Motor neuron (in vitro differentiated cells): ENCODE measurements around the gene GANC. TPM values are rescaled to one million over a fixed set of nuclear protein-coding genes. Genes with fewer than 3 reads are reported as not detected.
A peak's percentile ranks its signal among the peaks of the same experiment; 100 is the strongest.

Experiments
- ATAC-seq, 8 experiments: fragments of 200-7000 bp; cut with Tn5 transposase; replicated peaks in 6 of 8; 2 replicates each; pipeline ENCODE4 v1.8.0; 2021; ENCODE audit warnings: mild to moderate bottlenecking in 8 of 8, moderate library complexity in 8 of 8
- H3K27ac ChIP-seq, 2 donors: fragments of 250-450 bp; sonication (Bioruptor Pico); 2 replicates each; pipeline ENCODE4 v1.9.0; 2021; ENCODE audit warnings: antibody characterized with exemption in 2 of 2, mild to moderate bottlenecking in 2 of 2, moderate library complexity in 1 of 2
- H3K4me1 ChIP-seq, 2 donors: fragments of 250-450 bp; sonication (Bioruptor Pico); replicated peaks in 1 of 2; 2 replicates each; pipeline ENCODE4 v1.6.1; 2021; ENCODE audit warnings: antibody characterized with exemption in 2 of 2, mild to moderate bottlenecking in 2 of 2, moderate library complexity in 1 of 2
- H3K4me3 ChIP-seq, 5 donors: fragments of 250-450 bp; sonication (Bioruptor Pico); 2 replicates each; pipeline ENCODE4 v1.9.0; 2021; ENCODE audit warnings: antibody characterized with exemption in 5 of 5, mild to moderate bottlenecking in 5 of 5, moderate library complexity in 4 of 5
- WGBS, 10 experiments: fragments of 450-650 bp; shearing (Covaris generic); methylation state at CpG; one replicate each; pipeline ENCODE4 v1.0.0; 2022; 5-methylcytosine and 5-hydroxymethylcytosine counted together
- in situ Hi-C, 9 experiments: fragments of 400-800 bp; cut with MboI; loops; one replicate each; pipeline ENCODE4 v1.15.0; 2021; ENCODE audit warnings: low sequenced_read_pairs in 9 of 9, low pct_unique_long_range_greater_than_20kb in 2 of 9; ENCODE audit not compliant: unreplicated experiment in 9 of 9
- total RNA-seq, 8 experiments: library from RNA; unstranded; fragments of 300-600 nt; gene quantifications; 2 replicates each; pipeline versions ENCODE4 v1.2.3 to v1.2.4, GENCODE V29; 2022

Gene GANC
- total RNA-seq, 8 experiments from 2014 or later: 11.3 to 125 (median 19.9) TPM

GRCh38 chr15:42375252-42375651 lies 102.3 kb downstream of the GANC start:
- Histone ChIP-seq H3K4me1 (no peaks in the 10 kb centered on the region), H3K27ac (no peak overlapping the region), H3K4me3 (no peak overlapping the region)
- no peak for ATAC-seq
- WGBS, 10 experiments: 80 to 100% (median 94%) methylated on average over 1 to 5 of the region's 5 CpGs; no CpG with 5 or more reads in 5 of the 10 experiments
- in situ Hi-C loops: no loop called here

GRCh38 chr15:42375941-42376340 lies 102.9 kb downstream of the GANC start:
- no peak overlapping the region for H3K27ac ChIP-seq
- ATAC-seq: no peak
- in situ Hi-C loops: no loop called here
- 13 to 74% (median 55%) methylated on average over 1 to 4 of the region's 4 CpGs; no CpG with 5 or more reads in 2 of the 10 experiments for WGBS, 10 experiments
- no peaks in the 10 kb centered on the region for H3K4me1 ChIP-seq
- no peak overlapping the region for H3K4me3 ChIP-seq

DNA sequence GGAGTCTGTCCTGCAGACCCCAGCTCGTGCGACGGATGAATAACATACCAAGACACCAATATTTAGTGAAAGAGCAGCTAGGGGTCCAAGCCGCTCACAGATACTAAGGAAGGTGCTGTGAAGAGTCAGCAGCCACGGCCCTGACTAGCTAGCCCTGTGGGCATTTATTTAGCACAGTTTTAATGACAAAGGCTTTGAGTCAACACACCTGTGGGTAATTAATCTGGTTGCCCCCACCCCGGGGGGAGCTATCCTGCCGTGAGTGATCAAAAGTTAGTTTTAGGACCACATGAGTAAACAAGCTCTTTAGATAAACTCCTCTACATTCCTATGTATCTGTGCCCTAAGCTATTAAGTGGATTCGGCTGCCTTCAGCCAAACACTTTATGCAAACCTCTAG lies 105.0 kb downstream of the GANC start:
- in situ Hi-C loops: no loop called here
- no peak overlapping the region for H3K27ac ChIP-seq
- WGBS, 10 experiments: 51 to 100% (median 80%) methylated on average over 1 to 6 of the region's 8 CpGs
- H3K4me3 ChIP-seq: no peak overlapping the region
- no peak for ATAC-seq
- H3K4me1 ChIP-seq: no peaks in the 10 kb centered on the region

- ATAC-seq: no peak
- in situ Hi-C loops: no loop called here
- Histone ChIP-seq H3K4me1 (no peaks in the 10 kb centered on the region), H3K4me3 (no peak overlapping the region), H3K27ac (no peak overlapping the region)
- WGBS, 10 experiments: 20 to 100% (median 51%) methylated on average over 1 to 4 of the region's 4 CpGs; no CpG with 5 or more reads in 3 of the 10 experiments
Measured at GRCh38 chr15:42384597-42384996, 111.6 kb downstream of the GANC start.

DNA sequence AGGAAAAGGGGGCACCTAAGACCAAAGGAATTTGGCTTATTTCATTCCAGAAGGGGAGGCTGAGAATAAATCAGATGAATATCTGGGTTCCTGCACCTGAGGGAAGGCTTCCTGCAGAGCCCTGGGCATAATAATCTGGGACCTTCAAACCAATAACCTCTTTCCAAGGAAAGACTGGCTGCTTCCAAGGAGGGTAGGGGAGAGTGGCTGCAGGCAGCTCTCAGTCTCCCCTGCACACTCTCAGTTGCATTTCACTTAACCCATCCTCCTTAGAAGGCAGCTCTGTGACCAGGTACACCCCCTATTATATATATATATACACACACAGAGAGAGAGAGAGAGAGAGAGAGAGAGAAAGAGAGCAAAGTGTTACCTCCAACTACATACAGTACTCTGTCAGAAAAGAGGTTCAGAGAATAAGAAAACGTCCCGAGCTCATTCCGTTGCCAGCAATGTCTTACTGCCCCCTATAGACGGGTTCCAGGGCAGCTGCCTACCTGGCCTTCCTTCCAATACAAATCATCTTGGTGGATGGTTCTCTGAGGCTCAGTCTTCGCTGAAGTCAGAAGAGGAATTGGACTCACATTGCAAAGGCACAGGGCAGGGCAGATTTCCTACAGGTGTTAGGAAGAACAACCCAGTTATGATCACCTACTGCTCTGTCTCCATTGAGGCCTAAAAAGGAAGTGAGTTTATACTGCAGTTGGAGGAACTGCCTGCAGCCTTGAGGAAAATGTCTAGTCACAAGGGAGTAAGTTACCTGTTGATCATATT lies 112.4 kb downstream of the GANC start:
- Histone ChIP-seq H3K4me3 (no peak overlapping the region), H3K27ac (no peak overlapping the region), H3K4me1 (no peaks in the 10 kb centered on the region)
- 0 to 83% (median 56%) methylated on average over 1 to 3 of the region's 5 CpGs; no CpG with 5 or more reads in 6 of the 10 experiments for WGBS, 10 experiments
- in situ Hi-C loops: no loop called here
- ATAC-seq: peak in 5 of 8 experiments; percentile 32 to 84 (median 50)

DNA sequence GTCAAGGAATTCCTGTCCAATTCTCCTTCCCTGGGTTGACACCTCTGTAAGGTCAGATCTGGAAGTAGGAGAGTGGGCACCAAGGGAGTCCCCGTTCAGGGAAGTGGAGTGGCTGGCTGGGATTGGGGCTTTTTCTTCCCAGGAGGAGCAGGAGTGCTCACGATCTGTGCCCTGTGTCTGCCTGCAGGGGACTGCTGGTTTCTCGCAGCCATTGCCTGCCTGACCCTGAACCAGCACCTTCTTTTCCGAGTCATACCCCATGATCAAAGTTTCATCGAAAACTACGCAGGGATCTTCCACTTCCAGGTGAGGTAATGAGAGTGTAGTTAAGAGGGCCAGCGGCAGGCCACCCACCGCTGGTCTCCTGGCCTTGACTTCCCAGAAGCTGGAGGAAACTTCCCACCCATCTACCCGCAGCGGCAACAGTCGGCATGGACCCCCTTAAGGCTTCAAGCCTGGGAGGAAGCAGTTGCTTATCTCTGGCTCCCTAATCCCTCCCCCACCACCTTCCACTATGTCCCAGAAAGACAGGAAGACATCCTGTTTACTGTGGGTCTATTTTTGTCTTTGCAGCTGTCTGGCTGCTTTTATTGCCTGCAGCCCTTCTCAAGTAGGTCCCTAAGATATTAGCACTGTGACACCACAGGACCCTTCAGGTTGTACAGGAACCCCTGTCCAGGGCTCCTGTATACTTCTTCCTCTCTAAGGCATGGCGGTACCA lies 113.1 kb downstream of the GANC start:
- WGBS, 10 experiments: 67 to 100% (median 80%) methylated on average over 1 to 4 of the region's 12 CpGs; no CpG with 5 or more reads in 5 of the 10 experiments
- H3K4me1 ChIP-seq: no peaks in the 10 kb centered on the region
- ATAC-seq: no peak
- H3K27ac ChIP-seq: no peak overlapping the region
- H3K4me3 ChIP-seq: no peak overlapping the region
- in situ Hi-C loops: no loop called here

DNA sequence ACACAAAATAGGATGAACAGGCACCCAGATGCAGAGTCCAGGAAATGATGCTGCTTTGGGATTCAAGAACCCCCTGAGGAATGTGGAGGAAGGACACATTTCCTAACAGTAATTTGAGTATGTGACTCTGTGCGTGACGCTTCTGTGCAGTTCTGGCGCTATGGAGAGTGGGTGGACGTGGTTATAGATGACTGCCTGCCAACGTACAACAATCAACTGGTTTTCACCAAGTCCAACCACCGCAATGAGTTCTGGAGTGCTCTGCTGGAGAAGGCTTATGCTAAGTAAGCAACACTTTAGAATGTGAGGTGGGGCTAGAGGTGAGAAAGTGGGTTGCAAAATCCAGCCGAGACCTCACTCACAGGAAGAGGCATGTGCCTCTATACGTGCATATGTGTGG lies 114.6 kb downstream of the GANC start:
- no peak overlapping the region for H3K27ac ChIP-seq
- H3K4me1 ChIP-seq: no peaks in the 10 kb centered on the region
- H3K4me3 ChIP-seq: no peak overlapping the region
- WGBS, 10 experiments: 69 to 100% (median 81%) methylated on average over 1 to 4 of the region's 8 CpGs; no CpG with 5 or more reads in 4 of the 10 experiments
- in situ Hi-C loops: no loop called here
- ATAC-seq: no peak

DNA sequence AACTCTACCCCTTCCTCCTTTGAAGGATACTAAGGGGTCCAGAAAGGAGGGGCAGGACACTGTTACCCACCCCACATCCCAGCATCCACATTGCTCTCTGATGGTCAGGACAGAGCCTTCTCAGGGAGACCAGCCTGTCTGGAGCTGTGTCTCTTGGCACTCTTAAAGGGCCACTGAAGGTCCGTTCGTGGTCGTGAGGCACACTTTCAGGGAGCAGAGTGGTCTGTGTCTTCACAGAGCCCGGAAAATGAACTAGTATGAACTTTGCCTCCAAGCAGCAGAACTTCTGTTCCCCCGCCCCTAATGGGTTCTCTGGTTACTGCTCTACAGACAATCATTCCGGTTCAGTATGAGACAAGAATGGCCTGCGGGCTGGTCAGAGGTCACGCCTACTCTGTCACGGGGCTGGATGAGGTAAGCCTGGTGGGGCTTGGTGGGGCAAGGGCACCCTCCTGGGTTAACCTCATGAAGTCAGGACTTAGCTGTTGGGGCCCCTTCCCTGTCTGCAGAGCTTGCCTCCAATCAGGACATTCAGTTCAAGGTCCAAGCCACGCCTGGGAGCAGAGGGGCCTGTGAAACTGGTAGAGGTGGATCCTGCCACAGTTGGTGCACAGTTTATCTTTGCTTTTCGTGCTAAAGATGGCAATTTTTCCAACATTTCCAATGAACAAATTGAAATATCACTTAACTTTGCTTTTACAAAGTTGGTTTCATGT lies 119.5 kb downstream of the GANC start:
- 40 to 100% (median 79%) methylated on average over 1 to 4 of the region's 11 CpGs; no CpG with 5 or more reads in 5 of the 10 experiments for WGBS, 10 experiments
- ATAC-seq: peak in 1 of 8 experiments; percentile 56
- Histone ChIP-seq H3K27ac (no peak overlapping the region), H3K4me3 (no peak overlapping the region), H3K4me1 (no peaks in the 10 kb centered on the region)
- in situ Hi-C loops: no loop called here

- ATAC-seq: no peak
- no peak overlapping the region for H3K27ac ChIP-seq
- no peak overlapping the region for H3K4me3 ChIP-seq
- no peaks in the 10 kb centered on the region for H3K4me1 ChIP-seq
- in situ Hi-C loops: no loop called here
- WGBS, 10 experiments: 67 to 96% (median 83%) methylated on average over 3 to 13 of the region's 13 CpGs; no CpG with 5 or more reads in 5 of the 10 experiments
Measured at GRCh38 chr15:42394106-42394505, 121.1 kb downstream of the GANC start.

GRCh38 chr15:42395838-42396237 lies 122.8 kb downstream of the GANC start:
- WGBS, 10 experiments: 50 to 90% (median 63%) methylated on average over 1 of the region's 1 CpG; no CpG with 5 or more reads in 4 of the 10 experiments
- Histone ChIP-seq H3K27ac (no peak overlapping the region), H3K4me1 (no peaks in the 10 kb centered on the region), H3K4me3 (no peak overlapping the region)
- in situ Hi-C loops: no loop called here
- peak in 2 of 8 experiments; percentile 69 to 80 for ATAC-seq

DNA sequence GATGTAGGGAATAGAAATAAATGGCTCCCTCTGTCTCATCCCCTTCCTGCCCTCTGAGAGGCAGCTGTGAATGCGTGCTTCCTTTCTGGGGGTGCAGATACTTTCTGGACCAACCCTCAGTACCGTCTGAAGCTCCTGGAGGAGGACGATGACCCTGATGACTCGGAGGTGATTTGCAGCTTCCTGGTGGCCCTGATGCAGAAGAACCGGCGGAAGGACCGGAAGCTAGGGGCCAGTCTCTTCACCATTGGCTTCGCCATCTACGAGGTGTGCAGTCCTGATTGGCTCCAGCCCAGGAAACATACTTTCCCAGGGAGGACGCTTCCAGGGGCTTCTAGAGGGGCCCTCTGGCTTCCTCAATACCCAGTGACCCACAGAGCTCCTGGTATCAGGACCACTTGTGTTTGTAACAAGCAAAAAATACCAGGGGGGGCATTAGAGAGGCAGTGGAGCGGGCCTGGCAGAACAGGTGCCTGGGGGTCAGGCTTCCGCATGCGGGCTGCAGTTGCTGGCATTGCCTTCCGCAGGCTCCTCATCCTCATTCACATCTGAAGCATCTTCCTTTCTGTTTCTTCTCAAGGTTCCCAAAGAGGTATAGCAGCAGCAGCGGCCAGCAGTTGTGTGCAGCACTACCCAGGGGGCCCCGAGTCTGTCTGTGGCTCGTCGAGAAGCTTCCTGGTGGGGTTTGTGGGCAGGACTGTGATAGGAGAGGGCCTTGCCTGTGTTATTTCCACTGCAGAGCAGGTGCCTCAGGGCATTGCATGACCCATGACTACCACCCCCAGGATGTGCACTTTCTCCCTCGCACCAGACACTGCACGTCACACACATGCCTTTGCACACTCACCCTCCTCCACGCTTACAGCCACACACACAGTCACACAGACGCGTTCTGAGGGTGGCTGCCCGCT lies 128.8 kb downstream of the GANC start:
- no peak overlapping the region for H3K27ac ChIP-seq
- 64 to 100% (median 83%) methylated on average over 1 to 11 of the region's 24 CpGs; no CpG with 5 or more reads in 3 of the 10 experiments for WGBS, 10 experiments

DNA sequence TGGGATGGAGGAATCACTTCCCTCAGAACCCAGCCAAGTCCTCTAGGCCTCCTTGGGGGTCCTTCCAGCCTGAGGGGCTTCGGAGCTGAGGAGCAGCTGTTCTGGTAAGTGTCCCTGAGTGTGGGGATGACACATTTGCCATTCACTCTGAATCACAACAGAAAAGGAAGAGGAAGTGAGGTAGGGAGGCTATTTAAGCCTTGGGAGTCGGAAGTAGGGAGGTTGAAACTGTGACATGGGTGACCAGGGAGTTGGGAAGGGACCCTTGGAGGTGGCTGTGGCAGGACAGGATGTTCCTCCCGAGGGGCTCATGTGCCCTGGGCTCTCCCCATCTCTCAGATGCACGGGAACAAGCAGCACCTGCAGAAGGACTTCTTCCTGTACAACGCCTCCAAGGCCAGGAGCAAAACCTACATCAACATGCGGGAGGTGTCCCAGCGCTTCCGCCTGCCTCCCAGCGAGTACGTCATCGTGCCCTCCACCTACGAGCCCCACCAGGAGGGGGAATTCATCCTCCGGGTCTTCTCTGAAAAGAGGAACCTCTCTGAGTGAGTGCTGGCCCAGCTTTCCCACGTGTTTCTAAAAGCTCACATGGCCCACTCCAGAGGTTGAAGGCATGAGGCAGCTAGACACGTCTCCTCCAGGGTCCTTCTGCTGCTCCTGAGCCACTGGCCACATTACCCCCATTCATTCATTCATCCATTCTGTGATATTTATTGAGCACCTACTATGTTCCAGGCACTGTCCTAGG lies 129.6 kb downstream of the GANC start:
- Histone ChIP-seq H3K4me1 (no peaks in the 10 kb centered on the region), H3K4me3 (no peak overlapping the region), H3K27ac (no peak overlapping the region)
- no peak for ATAC-seq
- in situ Hi-C loops: no loop called here
- WGBS, 10 experiments: 30 to 90% (median 60%) methylated on average over 2 to 10 of the region's 15 CpGs; no CpG with 5 or more reads in 7 of the 10 experiments

More for the DNA sequence above, 128.8 kb downstream of the GANC start:
- Histone ChIP-seq H3K4me1 (no peaks in the 10 kb centered on the region), H3K4me3 (no peak overlapping the region)
- no peak for ATAC-seq
- in situ Hi-C loops: no loop called here
